Muscle of arm (tissue), 14 donors: ENCODE data around the gene ZNHIT3. TPM values are rescaled to one million over a fixed set of nuclear protein-coding genes. Genes with fewer than 3 reads are reported as not detected.
"Not testable (repeated sequence)": the region's sequence is repeated elsewhere in the genome, so short reads cannot be mapped to it uniquely, and the experiment has no call there.

Experiments
- DNase-seq: peaks from one replicate; pipeline ENCODE4 v3.0.0-alpha.2; 2013
- long read RNA-seq, 11 donors: transcript quantifications; one replicate each; lab custom pipeline, GENCODE V29; 2026
- polyA plus RNA-seq, 12 donors: library from polyadenylated mRNA; unstranded; fragments of 120-200 nt; gene quantifications; one replicate each; pipeline ENCODE4 v1.2.1, GENCODE V29; 2013; ENCODE audit not compliant: insufficient read length in 12 of 12

ZNHIT3 gene
- 10 to 100 TPM in 11 of 12 donors, not detected in 1; 25.5 to 66.1 (median 57.6) TPM for polyA plus RNA-seq
- long read RNA-seq, donor 1, transcript ZNHIT3-204 (5 exons, 951 nt) = major isoform, 22 of 25 reads
- long read RNA-seq, donor 1, partial matches to known transcripts = 0 of 25 reads
- long read RNA-seq, donor 1, other reads (novel, unspliced or antisense) = 0 of 25 reads
- long read RNA-seq, donor 2, full-length matches to known transcripts = 50 of 50 reads
- long read RNA-seq, donor 2, partial matches to known transcripts = 0 of 50 reads
- long read RNA-seq, donor 2, other reads (novel, unspliced or antisense) = 0 of 50 reads
- long read RNA-seq, donor 3, transcript ZNHIT3-204 (5 exons, 951 nt) = major isoform, 13 of 56 reads
- long read RNA-seq, donor 3, partial matches to known transcripts = 41 of 56 reads
- long read RNA-seq, donor 3, other reads (novel, unspliced or antisense) = 0 of 56 reads
- long read RNA-seq, donor 4, transcript ZNHIT3-204 (5 exons, 951 nt) = major isoform, 10 of 15 reads
- long read RNA-seq, donor 4, partial matches to known transcripts = 0 of 15 reads
- long read RNA-seq, donor 4, other reads (novel, unspliced or antisense) = 0 of 15 reads
- long read RNA-seq, donor 5, full-length matches to known transcripts = 50 of 50 reads
- long read RNA-seq, donor 5, partial matches to known transcripts = 0 of 50 reads
- long read RNA-seq, donor 5, other reads (novel, unspliced or antisense) = 0 of 50 reads
- long read RNA-seq, donor 6, full-length matches to known transcripts = 30 of 30 reads
- long read RNA-seq, donor 6, partial matches to known transcripts = 0 of 30 reads
- long read RNA-seq, donor 6, other reads (novel, unspliced or antisense) = 0 of 30 reads
- long read RNA-seq, donor 7, transcript ZNHIT3-204 (5 exons, 951 nt) = major isoform, 19 of 23 reads
- long read RNA-seq, donor 7, partial matches to known transcripts = 0 of 23 reads
- long read RNA-seq, donor 7, other reads (novel, unspliced or antisense) = 0 of 23 reads
- long read RNA-seq, donor 8, full-length matches to known transcripts = 55 of 132 reads
- long read RNA-seq, donor 8, partial matches to known transcripts = 77 of 132 reads
- long read RNA-seq, donor 8, other reads (novel, unspliced or antisense) = 0 of 132 reads
- long read RNA-seq, donor 9, full-length matches to known transcripts = 26 of 26 reads
- long read RNA-seq, donor 9, partial matches to known transcripts = 0 of 26 reads
- long read RNA-seq, donor 9, other reads (novel, unspliced or antisense) = 0 of 26 reads
- long read RNA-seq, donor 10, transcript ZNHIT3-208 (4 exons, 926 nt) = minor isoform, 6 of 37 reads
- long read RNA-seq, donor 10, transcript ZNHIT3-204 (5 exons, 951 nt) = major isoform, 30 of 37 reads
- long read RNA-seq, donor 10, partial matches to known transcripts = 0 of 37 reads
- long read RNA-seq, donor 10, other reads (novel, unspliced or antisense) = 0 of 37 reads
- long read RNA-seq, donor 11, full-length matches to known transcripts = 44 of 107 reads
- long read RNA-seq, donor 11, partial matches to known transcripts = 63 of 107 reads
- long read RNA-seq, donor 11, other reads (novel, unspliced or antisense) = 0 of 107 reads

DNA sequence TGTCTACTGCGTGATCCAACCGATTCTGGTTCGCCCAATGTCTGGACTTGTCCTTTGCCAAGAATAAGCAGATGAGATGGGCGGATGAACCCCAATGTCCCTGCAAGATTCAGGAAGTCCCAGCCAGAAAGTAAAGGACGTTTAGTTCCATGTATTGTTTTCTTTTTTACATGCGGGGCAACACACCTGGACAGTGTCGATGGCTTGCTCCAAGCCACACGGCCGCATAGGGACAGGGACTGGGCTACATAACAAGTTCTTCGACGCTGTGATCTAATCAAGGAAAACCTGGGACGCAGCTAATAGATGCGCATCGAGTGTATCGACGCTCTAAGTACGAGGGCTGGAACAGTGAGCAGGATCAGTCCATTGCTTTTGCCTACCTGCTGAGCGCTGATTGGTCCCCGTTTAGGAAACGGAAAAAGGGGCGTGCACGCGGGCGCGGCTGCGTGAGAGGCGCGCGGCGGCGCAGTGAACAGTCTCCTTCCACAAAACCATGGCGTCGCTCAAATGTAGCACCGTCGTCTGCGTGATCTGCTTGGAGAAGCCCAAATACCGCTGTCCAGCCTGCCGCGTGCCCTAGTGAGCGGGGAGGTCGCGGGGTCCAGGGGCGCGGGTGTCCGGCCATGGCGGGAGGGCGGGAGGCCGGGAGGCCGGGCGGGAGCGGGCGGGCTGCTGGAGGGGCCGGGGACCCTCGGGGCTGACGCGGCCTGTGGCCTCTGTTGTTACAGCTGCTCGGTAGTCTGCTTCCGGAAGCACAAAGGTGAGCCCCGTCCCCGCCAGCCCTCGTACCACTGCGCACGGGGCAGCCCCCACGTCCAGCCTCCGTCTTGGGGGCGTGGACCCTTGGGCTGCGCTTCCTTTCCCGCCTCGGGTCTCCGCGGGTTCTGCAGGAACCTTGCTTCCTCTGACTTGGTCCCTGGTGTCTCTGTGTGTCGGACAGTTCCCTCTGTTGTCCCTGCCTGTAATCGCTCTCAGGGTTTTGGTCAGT, at the start of gene ZNHIT3:
Gene ZNHIT3 (plus strand): TSS at position 478 of the 991 bp plus-strand sequence. CDS start 19 bp downstream, at position 497.
- DNase-seq = peak; percentile 96

DNA sequence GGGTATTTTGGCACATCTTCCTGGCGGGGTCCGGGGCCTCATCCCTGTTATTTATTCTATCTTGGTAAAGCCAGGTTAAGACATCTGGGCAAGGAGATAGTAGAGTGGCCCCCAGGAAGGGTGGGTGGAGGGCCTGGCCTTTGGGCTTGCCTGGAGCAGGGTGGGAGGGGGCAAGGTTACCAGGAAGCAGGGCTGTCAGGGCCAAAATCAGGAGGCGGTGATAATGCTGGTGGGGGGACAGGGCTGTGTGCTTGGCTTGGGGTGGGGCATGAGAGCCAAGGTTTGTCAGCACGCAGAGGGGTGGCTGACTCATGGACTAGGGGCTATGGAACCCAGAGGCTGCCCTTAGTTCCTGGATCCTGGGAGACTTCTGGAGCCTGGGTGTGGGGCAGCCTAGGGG, 44.7 kb upstream of the ZNHIT3 start:
- not testable (repeated sequence) for DNase-seq

DNA sequence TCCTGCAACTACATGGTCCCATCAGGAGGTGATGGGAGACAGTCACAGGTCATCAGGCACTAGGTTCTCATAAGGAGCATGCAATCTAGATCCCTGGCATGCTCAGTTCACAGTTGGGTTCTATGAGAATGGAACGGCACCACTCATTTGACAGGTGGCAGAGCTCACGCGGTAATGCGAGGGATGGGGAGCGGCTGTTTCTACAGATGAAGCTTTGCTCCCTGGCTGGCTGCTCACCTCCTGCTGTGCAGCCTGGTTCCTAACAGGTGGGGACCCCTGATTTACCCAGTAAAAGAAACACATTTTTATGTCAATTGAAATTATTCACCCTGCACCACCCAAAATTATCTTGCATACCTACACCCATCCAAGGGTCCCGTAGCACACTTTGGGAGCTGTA, 42.7 kb upstream of the ZNHIT3 start:
- no peak for DNase-seq

DNA sequence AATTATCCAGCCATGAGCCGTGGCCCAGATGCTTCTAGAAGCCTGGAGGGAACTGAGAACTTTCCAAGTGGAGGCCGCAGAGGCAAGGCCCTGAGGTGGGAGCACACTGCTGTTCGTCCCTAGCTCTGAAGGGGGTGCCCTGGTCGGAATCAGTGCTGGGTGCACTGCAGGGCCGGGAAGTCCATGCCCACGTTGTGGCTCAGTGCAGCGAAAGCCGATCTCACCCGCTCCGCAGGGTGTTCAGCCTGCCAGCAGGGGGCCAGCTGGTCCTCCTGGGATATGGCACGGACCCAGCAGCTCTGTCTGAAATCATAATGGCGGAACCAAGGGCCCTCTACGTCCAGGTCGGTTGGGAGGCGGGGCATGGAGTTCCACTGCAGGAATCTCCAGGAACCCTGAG, 36.5 kb upstream of the ZNHIT3 start:
- DNase-seq = not testable (repeated sequence)

DNA sequence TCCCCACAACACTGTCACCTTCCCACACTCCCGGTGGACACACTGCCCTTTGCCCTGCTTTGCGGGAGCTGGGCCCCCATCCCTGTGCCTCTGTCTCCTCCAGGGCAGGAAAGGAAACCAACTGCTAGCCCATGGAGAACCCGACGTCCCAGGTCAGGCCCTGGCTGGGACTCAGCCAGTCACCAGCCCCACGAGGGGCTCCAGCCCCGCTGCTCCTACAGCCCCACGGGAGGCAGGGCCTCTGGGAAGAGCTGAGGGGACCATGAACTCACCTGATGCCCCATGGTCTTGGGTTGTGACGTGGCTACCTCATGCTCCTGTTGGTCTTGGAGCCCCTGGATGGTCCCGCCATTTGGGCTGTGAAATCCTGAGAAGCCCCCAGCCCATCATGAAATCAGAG, 33.6 kb upstream of the ZNHIT3 start:
- DNase-seq = not testable (repeated sequence)

DNA sequence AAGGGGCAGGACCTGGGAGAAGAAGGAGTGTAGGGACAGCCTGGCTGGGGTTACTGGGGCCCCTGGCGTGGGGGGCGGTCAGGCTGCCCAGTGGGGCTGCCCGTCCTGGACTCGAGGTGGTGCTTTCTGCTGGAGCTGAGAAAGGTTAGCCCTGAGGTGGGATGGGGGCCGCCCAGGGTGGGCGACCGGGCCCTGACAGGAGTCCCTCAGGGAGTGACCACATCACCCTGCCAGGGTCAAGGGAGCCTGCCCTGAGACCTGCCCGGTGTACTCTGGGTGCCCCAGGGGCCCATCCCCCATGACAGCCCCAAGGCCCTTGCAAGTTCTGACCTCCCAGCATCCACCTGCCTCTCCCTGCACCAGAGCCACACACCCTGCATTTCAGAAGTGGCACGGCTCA, 28.8 kb upstream of the ZNHIT3 start:
- DNase-seq = not testable (repeated sequence)

DNA sequence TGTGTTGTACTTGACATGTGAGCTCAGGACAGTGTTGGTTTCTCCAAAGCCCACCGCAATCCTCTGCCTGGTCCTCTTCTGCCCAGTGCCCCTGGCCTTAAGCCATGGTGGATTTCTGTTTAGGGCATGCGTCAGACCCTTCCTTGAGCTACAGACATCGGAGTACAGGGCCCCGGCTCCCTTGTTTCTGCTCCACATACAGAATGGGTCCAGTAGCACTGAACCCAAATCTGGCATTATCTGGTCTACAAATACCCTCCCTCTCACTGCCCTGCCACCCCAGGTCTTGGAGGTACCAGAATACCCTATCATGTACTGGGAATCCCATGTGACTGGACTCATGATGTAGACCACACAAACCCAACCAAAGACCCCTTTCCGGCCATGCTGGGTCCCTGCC, 27.4 kb upstream of the ZNHIT3 start:
- no peak for DNase-seq

DNA sequence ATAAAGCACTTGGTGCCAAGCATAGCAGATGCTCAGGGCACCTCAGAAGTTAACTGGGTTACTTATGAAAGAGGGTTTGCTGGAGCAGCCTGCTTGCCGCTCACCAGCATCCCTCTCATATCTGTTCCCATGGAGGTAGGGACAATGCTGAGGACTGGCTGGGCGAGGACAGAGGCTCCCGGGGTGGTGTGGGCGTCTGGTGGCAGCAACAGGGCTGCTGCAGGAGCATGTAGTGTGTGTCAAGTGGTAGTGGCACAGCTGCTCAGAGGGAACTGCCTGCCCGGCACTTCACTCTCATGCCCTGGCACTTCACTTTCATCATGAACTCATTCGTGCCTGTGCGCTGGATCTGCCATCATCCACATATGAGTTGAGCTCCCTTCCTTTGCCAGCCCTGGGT, 26.9 kb upstream of the ZNHIT3 start:
- no peak for DNase-seq

DNA sequence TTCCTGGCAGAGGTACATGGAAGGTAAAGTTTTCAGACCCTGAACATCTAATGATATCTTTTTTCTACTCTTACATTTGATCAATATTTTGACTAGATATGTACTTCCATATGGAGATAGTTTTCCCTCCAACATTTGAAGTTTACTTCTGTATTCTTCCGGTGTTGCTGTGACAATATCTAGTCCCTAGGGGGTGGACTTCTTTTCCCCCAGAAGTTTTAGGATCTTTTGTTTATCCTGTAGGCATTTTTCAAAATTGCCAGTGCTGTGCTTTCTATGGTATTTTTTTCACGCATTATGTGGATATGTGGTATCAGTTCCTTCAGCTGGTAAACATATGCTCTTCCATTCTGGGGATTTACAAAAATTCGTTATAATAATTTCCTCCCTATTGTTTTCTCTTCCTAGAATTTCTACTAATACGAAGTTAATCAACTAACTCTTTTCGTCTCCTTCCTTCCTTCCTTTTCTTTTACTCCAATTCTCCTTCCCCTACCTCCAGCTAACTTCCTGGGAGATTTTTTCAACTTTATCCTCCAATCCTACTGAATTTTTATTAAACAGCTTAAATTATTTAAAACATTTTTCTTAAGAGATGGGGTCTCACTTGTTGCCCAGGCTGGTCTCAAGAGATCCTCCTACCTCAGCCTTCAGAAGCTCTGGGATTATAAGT, 26.1 kb upstream of the ZNHIT3 start:
- DNase-seq = no peak

DNA sequence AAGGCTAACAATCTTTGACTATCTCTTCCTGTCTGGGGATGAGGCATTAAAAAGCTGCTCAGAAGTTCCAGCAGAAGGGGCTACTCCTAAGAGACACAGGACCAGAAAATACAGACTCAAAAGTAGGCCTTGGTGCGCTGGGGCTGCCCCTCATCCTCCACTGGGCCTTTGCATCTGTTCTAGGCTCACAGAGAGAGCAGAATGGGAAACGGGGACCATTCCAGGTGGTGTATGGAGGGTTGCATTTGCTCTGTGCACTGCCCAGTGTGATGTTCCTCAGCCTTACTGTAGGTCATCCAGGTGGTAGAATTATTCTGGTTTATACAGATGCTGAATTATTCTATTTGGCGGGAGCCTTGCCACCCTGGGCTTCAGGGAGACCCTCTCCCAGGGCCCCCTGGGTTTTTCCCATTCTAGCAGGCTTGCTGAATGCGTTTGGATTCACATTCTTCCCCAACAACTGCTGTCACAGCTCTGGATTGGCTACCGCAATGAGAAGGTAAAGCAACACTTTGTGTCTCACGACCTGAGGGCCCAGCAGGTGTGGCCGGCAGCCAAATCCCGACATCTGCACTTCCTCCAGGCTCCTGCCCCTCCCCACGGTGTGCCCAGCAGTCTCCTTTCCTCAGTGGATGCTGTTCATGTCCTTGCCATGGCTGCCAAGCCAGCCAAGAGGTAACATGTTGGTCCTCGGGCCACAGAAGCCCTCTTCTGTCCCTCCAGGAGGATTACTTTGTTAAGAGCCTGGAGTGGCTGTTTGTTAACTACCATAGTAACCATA, 25.0 kb upstream of the ZNHIT3 start:
- no peak for DNase-seq

DNA sequence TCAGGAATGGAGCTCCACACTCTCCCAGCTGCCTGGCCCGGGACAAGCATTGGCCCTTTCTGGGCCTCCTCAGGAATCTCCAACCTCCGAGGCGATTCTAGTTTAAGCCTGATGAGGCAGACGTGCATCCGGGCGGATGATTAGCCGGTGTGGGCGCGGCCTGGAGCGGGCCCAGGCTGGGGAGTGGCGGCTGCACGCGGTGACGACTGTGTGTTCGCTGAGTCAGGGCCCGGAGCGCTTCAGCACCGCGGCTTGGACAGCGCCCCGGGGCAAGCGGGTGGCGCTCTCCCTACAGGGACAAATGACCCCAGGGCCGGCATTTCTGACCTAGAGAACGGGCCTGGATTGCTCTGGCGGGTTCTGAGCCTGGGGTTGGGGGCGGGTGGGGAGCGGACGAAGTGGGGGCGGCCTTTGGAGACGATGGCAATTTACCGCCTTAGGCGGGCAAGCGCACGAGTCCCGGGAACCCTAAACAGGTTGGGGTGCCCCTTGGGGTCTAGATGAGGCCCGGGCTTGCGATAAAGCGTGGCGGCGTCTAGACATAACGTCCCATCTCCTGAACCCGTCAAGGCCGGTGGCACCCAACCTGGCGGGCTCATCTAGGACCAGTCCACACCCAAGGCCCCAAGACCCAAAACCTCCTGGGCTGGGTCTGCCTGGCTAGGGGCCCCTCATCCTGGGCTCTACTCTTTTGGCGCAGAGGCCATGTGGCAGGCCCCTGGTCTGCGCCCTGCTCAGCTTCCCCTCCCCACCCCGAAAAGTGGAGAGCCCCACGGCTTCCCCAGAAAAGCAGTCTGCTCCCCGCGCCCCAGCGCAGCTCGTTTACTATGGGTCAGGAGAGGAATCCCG, 22.3 kb upstream of the ZNHIT3 start:
- DNase-seq = peak; percentile 48

DNA sequence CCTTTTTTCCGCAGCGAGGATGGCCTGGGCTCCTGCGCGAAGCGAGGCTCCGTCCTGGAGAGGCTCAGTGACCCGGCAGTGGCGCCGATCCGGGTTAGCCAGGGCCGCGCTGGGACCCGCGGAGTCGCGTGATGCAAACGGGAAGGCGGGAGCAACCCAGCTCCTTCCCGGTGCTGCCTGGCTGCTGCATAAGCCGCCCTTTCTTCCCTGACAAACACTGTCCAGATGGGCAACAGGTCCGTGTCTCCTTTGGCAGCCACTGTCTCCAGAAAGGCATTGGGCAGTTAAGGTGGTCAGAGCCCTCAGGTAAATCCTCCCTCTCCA, 21.8 kb upstream of the ZNHIT3 start:
- DNase-seq = no peak

DNA sequence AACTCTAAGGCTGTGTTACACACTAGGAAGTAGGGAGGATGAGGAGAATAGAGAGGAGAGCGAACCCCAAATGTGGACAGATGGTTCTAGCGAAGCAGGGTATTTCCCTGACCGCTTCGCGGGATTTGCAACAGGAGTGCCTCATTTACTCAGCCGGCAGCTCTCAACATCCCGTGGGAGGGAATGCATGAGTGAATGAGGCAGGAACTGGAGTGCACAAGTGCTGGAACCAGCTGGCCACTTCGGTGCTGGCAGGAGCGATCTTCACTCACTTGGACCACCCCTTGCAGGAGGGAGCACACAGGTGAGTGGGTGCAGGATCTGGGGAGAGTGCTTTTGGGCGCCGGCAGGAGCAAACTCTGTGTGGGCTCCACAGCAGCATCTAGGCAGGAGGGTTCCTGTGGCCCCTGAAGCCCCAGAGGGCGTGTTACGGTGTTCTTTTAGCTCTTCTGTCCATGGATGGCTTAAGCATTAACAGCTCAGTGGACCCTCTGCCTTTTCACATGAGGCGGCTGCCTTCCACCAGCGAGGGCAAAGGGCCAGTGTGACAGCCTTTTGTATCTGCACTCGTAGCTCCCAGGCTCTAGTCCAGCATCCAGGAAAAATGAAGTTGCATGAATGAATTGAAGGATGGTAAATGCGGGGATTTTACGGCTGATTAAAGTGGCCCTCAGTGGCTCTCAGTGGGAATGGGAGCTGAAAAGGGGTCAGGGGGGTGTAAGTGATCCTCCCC, 17.4 kb upstream of the ZNHIT3 start:
- no peak for DNase-seq

DNA sequence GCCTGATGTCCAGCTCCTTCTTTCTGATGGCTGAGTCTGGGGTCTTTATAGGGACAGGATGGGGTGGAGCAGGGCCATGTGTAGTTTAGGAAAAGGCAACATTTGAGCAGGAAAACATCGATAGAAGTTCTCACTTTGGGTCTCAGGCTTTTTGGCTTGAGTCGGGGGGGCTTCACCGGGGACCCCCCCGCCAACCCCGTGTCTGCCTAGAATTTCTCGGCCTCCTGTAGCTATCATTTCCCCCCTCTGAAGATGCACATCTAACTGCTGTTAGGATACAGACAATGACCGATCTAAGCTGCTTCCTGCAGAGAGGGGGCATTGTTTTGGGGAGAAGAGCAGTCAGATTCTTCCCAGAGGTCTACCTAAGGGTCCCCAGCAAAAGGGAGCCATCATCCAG, 16.7 kb upstream of the ZNHIT3 start:
- DNase-seq = no peak

DNA sequence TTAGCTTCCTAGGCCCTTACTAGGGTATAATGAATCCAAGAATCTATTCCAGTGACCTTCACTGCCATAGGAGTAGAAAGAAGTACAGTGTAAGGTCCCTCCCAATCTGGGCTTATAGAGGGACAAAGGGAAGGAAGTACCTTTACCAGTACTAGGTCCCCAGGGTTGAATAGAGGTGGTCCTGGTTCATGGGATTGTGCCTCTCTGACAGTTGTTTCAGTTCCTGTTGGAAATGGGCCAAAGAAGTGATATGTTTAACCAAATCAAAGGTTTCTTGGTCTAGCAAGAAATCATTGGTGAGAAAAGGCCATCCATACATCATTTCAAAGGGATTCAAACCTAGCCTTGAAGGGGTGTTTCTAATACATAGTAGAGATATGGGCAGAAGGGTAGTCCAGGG, 16.0 kb upstream of the ZNHIT3 start:
- DNase-seq = no peak

DNA sequence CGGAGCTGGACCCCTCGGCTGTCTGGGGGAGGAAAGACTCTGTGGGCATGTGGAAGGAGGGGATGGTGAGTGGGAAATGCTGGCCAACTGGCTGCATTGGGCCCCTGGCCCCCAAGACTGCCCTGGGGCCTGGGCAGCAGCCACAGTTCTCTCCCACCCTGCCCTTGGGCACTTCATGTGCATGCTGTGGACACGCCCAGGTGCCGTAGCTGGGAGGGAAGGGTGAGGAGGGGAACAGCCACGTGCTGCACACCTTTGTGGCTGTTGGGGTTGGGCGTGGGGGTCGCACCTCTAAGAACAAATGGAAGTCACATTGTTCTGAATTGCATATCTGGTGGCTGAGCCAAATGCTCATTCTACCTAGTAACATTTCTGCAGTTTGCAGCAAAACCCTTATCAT, 11.9 kb upstream of the ZNHIT3 start:
- no peak for DNase-seq

DNA sequence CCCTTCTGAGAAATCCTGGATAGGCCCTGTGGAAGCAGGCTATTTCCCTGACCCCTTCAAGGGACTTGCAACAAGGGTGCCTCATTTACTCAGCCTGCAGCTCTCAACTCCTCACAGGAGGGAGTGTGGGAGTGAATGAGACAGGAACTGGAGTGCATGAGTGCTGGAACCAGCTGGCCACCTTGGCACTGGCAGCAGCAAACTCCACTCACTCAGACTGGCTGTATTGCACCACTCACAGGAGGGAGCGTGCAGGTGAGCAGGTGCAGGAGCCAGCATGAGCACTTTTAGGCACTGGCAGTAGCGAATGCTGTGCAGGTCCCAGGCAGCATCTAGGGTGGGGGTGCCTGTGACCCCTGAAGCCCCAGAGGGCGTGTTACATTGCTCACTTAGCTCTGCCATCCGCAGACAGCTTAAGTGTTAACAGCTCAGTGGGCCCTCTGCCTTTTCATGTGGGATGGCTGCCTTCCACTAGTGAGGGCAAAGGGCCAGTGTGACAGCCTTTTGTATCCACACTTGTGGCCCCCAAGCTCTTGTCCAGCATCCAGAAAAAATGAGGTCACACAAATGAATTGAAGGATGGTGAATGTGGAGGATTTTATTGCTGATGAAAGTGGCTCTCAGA, 11.0 kb upstream of the ZNHIT3 start:
- no peak for DNase-seq
